GM18508 (cell line): ENCODE measurements around the gene OR4C11.

ENCODE experiments used
- ATAC-seq: cut with Tn5 transposase; IDR thresholded peaks from one replicate; pipeline ENCODE4 v1.9.1; 2021; ENCODE audit warnings: moderate number of reproducible peaks; ENCODE audit not compliant: insufficient read depth, unreplicated experiment

The OR4C11 gene

GRCh38 chr11:55607545-55607944 lies at the start of gene OR4C11:
TSS of gene OR4C11 (minus strand) at chr11:55607645. CDS start at chr11:55604373, 3,272 bp downstream.
- no peak for ATAC-seq

- no peak for ATAC-seq
Measured at GRCh38 chr11:55655096-55655495, 47.7 kb upstream of the OR4C11 start.

GRCh38 chr11:55652560-55652959 lies 45.1 kb upstream of the OR4C11 start:
- no peak for ATAC-seq

GRCh38 chr11:55648027-55648426 lies 40.6 kb upstream of the OR4C11 start, which contains the start of gene OR4S2:
TSS of gene OR4S2 (plus strand) at chr11:55648327. CDS start at chr11:55650904, 2,577 bp downstream.
- no peak for ATAC-seq

GRCh38 chr11:55634813-55635212 lies 27.4 kb upstream of the OR4C11 start, which contains the start of gene OR4P4:
TSS of gene OR4P4 (plus strand) at chr11:55635113.
- no peak for ATAC-seq

GRCh38 chr11:55624531-55624930 lies 17.1 kb upstream of the OR4C11 start:
- no peak for ATAC-seq

GRCh38 chr11:55572548-55572947 lies 34.9 kb downstream of the OR4C11 start:
- peak; percentile 93 for ATAC-seq

- ATAC-seq = no peak
Measured at GRCh38 chr11:55571828-55572227, 35.6 kb downstream of the OR4C11 start, which contains the start of gene OR4C16. TSS of gene OR4C16 (plus strand) at chr11:55572128. CDS start at chr11:55572128, 0 bp downstream.

- ATAC-seq = no peak
Measured at GRCh38 chr11:55554169-55554568, 53.3 kb downstream of the OR4C11 start, which contains the start of gene OR4C15. TSS of gene OR4C15 (plus strand) at chr11:55554469. CDS start at chr11:55554469, 0 bp downstream.
